GM23338 (cell line): Measurements from ENCODE around the gene GAPDH. TPM values are rescaled to one million over a fixed set of nuclear protein-coding genes. Genes with fewer than 3 reads are reported as not detected.
"Not testable (repeated sequence)": the region's sequence is repeated elsewhere in the genome, so short reads cannot be mapped to it uniquely, and the experiment has no call there.

ENCODE experiments used
- ATAC-seq: fragments of 200-7000 bp; cut with Tn5 transposase; 3 replicates; pipeline ENCODE4 v1.9.1; 2020
- DNase-seq: peaks from one replicate; pipeline ENCODE4 v3.0.0-alpha.2; 2015; ENCODE audit warnings: low spot score
- H2AFZ ChIP-seq: fragments of 200-600 bp; sonication (generic); 2 replicates; pipeline ENCODE4 v1.8.0; 2016; ENCODE audit warnings: antibody characterized with exemption, mild to moderate bottlenecking, moderate library complexity
- H3F3A ChIP-seq: fragments of 200-600 bp; sonication (generic); replicated peaks from 2 replicates; pipeline ENCODE4 v1.8.0; 2017; ENCODE audit warnings: antibody characterized with exemption, mixed run types, low read depth
- H3K27ac ChIP-seq: fragments of 200-600 bp; sonication (generic); 2 replicates; pipeline ENCODE4 v1.6.1; 2016; ENCODE audit warnings: low read depth
- H3K27me3 ChIP-seq: fragments of 200-600 bp; sonication (generic); 2 replicates; pipeline ENCODE4 v1.8.0; 2016; ENCODE audit warnings: mild to moderate bottlenecking, mixed run types, moderate library complexity; ENCODE audit not compliant: insufficient read depth
- H3K36me3 ChIP-seq: fragments of 200-600 bp; sonication (generic); 2 replicates; pipeline ENCODE4 v1.8.0; 2016; ENCODE audit warnings: mild to moderate bottlenecking; ENCODE audit not compliant: insufficient read depth
- H3K4me1 ChIP-seq: fragments of 200-600 bp; sonication (generic); 2 replicates; pipeline ENCODE4 v1.8.0; 2016; ENCODE audit warnings: mild to moderate bottlenecking, moderate library complexity; ENCODE audit not compliant: insufficient read depth
- H3K4me2 ChIP-seq: fragments of 200-600 bp; sonication (generic); 2 replicates; pipeline ENCODE4 v1.7.1; 2017; ENCODE audit warnings: mixed run types
- H3K4me3 ChIP-seq: fragments of 200-600 bp; sonication (generic); 2 replicates; pipeline ENCODE4 v1.6.1; 2016; ENCODE audit warnings: mixed run types
- H3K79me2 ChIP-seq: fragments of 200-600 bp; sonication (generic); replicated peaks from 2 replicates; pipeline ENCODE4 v1.8.0; 2017; ENCODE audit warnings: mild to moderate bottlenecking; ENCODE audit not compliant: insufficient read depth
- H3K9me2 ChIP-seq: fragments of 200-600 bp; sonication (generic); 2 replicates; pipeline ENCODE4 v1.8.0; 2017; ENCODE audit not compliant: insufficient read depth
- H4K20me1 ChIP-seq: fragments of 200-600 bp; sonication (generic); replicated peaks from 2 replicates; pipeline ENCODE4 v1.8.0; 2017; ENCODE audit warnings: mild to moderate bottlenecking; ENCODE audit not compliant: insufficient read depth
- H3K27ac Mint-ChIP-seq: 2 replicates; pipeline ENCODE4 v1.8.0; 2020; ENCODE audit warnings: inconsistent platforms, mild to moderate bottlenecking, moderate library complexity, mixed read lengths
- H3K27me3 Mint-ChIP-seq: 3 replicates; pipeline ENCODE4 v1.8.0; 2022; ENCODE audit warnings: low read depth, mild to moderate bottlenecking, moderate library complexity, mixed read lengths, inconsistent platforms; ENCODE audit not compliant: insufficient read depth, poor library complexity
- H3K36me3 Mint-ChIP-seq: 3 replicates; pipeline ENCODE4 v1.8.0; 2021; ENCODE audit warnings: low read depth, mild to moderate bottlenecking, inconsistent platforms, moderate library complexity, mixed read lengths
- H3K4me1 Mint-ChIP-seq: 3 replicates; pipeline ENCODE4 v1.8.0; 2020; ENCODE audit warnings: mild to moderate bottlenecking, inconsistent platforms, mixed read lengths
- H3K4me3 Mint-ChIP-seq: 3 replicates; pipeline ENCODE4 v1.8.0; 2021; ENCODE audit warnings: moderate library complexity, mild to moderate bottlenecking, inconsistent platforms, mixed read lengths
- H3K9me3 Mint-ChIP-seq: 3 replicates; pipeline ENCODE4 v1.8.0; 2020; ENCODE audit warnings: moderate library complexity, mild to moderate bottlenecking, inconsistent platforms, mixed read lengths
- EZH2phosphoT487 ChIP-seq: fragments of 200-600 bp; sonication (generic); IDR thresholded peaks from one replicate; pipeline ENCODE4 v1.8.1; 2018; ENCODE audit warnings: antibody characterized with exemption; ENCODE audit not compliant: unreplicated experiment
- POLR2AphosphoS5 ChIP-seq: IDR thresholded peaks from 2 replicates; pipeline ENCODE4 v1.6.1; 2016; ENCODE audit warnings: antibody characterized with exemption, low read depth
- STAT1 ChIP-seq: IDR thresholded peaks from one replicate; pipeline ENCODE4 v1.6.1; 2016; ENCODE audit warnings: antibody characterized with exemption; ENCODE audit not compliant: unreplicated experiment
- ZNF114 ChIP-seq: fragments of 250-450 bp; sonication (Bioruptor Pico); IDR thresholded peaks from 2 replicates; pipeline ENCODE4 v1.5.0; 2020; ENCODE audit warnings: mild to moderate bottlenecking, moderate library complexity
- ZNF331 ChIP-seq: fragments of 250-450 bp; sonication (Bioruptor Pico); IDR thresholded peaks from 2 replicates; pipeline ENCODE4 v1.5.0; 2020; ENCODE audit warnings: low read depth, mild to moderate bottlenecking, moderate library complexity
- ZNF462 ChIP-seq: fragments of 250-450 bp; sonication (Bioruptor Pico); IDR thresholded peaks from 2 replicates; pipeline ENCODE4 v1.5.0; 2020; ENCODE audit warnings: mild to moderate bottlenecking, moderate library complexity
- polyA plus RNA-seq: library from polyadenylated mRNA; unstranded; fragments of >200 nt; fragmentation: Nextera tagmentation; extraction: Ambion mirVana; gene quantifications from 2 replicates; pipeline ENCODE4 v1.2.1, GENCODE V29; 2016
- total RNA-seq: library from RNA; depleted of rRNA; stranded (reverse); fragments of >200 nt; shearing (Covaris generic); gene quantifications from 2 replicates; pipeline ENCODE4 v1.2.3, GENCODE V29; 2014
- TF ChIP-seq, protein P1 (sequence below), 2 experiments: fragments of 200-600 bp in 1 of 2; sonication (generic) in 1 of 2; conservative IDR thresholded peaks; 2 replicates each; pipeline versions ENCODE4 v1.5.1 to v1.6.1; 2016 to 2017; ENCODE audit warnings: antibody characterized with exemption in 2 of 2, low read depth in 2 of 2, mild to moderate bottlenecking in 2 of 2, moderate library complexity in 1 of 2
- TF ChIP-seq, protein P2 (sequence below): IDR thresholded peaks from 2 replicates; pipeline ENCODE4 v1.6.1; 2016; ENCODE audit warnings: antibody characterized with exemption

The GAPDH gene
- total and polyA plus RNA-seq, 2 experiments from 2014 or later = 5,853 to 6,219 TPM

DNA sequence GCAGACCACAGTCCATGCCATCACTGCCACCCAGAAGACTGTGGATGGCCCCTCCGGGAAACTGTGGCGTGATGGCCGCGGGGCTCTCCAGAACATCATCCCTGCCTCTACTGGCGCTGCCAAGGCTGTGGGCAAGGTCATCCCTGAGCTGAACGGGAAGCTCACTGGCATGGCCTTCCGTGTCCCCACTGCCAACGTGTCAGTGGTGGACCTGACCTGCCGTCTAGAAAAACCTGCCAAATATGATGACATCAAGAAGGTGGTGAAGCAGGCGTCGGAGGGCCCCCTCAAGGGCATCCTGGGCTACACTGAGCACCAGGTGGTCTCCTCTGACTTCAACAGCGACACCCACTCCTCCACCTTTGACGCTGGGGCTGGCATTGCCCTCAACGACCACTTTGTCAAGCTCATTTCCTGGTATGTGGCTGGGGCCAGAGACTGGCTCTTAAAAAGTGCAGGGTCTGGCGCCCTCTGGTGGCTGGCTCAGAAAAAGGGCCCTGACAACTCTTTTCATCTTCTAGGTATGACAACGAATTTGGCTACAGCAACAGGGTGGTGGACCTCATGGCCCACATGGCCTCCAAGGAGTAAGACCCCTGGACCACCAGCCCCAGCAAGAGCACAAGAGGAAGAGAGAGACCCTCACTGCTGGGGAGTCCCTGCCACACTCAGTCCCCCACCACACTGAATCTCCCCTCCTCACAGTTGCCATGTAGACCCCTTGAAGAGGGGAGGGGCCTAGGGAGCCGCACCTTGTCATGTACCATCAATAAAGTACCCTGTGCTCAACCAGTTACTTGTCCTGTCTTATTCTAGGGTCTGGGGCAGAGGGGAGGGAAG, 3.5 kb downstream of the GAPDH start:
- Histone ChIP-seq H3K79me2 (peaks cover 32% of the 10 kb centered on the region), H3K4me3 (0 out of 2 replicates have a peak overlapping the region, but pooled peaks have one; percentile 96), H3F3A (peaks cover 70% of the 10 kb centered on the region), H4K20me1 (peaks cover 26% of the 10 kb centered on the region), H3K27ac (peak overlapping the region; percentile 98), H3K4me2 (peak overlapping the region; percentile 96; the same call in 1 of the 2 replicates), H3K4me1 (peaks cover 26% of the 10 kb centered on the region), H3K36me3 (peaks cover 26% of the 10 kb centered on the region)
- ATAC-seq, H3K27me3 ChIP-seq, H3K9me2 ChIP-seq, H2AFZ ChIP-seq: not testable (repeated sequence)
- TF ChIP-seq POLR2AphosphoS5 = peak; percentile 11; the same call in 1 of the 2 replicates
- TF ChIP-seq, protein P1, sequence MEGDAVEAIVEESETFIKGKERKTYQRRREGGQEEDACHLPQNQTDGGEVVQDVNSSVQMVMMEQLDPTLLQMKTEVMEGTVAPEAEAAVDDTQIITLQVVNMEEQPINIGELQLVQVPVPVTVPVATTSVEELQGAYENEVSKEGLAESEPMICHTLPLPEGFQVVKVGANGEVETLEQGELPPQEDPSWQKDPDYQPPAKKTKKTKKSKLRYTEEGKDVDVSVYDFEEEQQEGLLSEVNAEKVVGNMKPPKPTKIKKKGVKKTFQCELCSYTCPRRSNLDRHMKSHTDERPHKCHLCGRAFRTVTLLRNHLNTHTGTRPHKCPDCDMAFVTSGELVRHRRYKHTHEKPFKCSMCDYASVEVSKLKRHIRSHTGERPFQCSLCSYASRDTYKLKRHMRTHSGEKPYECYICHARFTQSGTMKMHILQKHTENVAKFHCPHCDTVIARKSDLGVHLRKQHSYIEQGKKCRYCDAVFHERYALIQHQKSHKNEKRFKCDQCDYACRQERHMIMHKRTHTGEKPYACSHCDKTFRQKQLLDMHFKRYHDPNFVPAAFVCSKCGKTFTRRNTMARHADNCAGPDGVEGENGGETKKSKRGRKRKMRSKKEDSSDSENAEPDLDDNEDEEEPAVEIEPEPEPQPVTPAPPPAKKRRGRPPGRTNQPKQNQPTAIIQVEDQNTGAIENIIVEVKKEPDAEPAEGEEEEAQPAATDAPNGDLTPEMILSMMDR (conservative IDR thresholded peaks at IDR 0.05; ENCODE audit: low read depth in 2 of 2) = peak; percentile 75 to 96
- H3K36me3 Mint-ChIP-seq = peaks cover 65% of the 10 kb centered on the region
- peaks cover 73% of the 10 kb centered on the region for H3K27me3 Mint-ChIP-seq
- peaks cover 20% of the 10 kb centered on the region; the same call in 2 of the 3 replicates for H3K9me3 Mint-ChIP-seq
- H3K4me3 Mint-ChIP-seq = peak overlapping the region; percentile 93
- H3K27ac Mint-ChIP-seq = peak overlapping the region; percentile 100
- peak; percentile 93 for DNase-seq
- peaks cover 50% of the 10 kb centered on the region for H3K4me1 Mint-ChIP-seq

GRCh38 chr12:6538420-6539313, 4.3 kb downstream of the GAPDH start:
- Histone ChIP-seq H3K79me2 (peaks cover 29% of the 10 kb centered on the region), H3K4me2 (no peak overlapping the region), H2AFZ (no peak overlapping the region), H3K27ac (peak overlapping the region; percentile 85), H3K4me3 (0 out of 2 replicates have a peak overlapping the region, but pooled peaks have one; percentile 17), H3F3A (peaks cover 67% of the 10 kb centered on the region), H3K36me3 (peaks cover 26% of the 10 kb centered on the region), H4K20me1 (peaks cover 26% of the 10 kb centered on the region), H3K4me1 (peaks cover 22% of the 10 kb centered on the region), H3K9me2 (no peaks in the 10 kb centered on the region), H3K27me3 (no peaks in the 10 kb centered on the region)
- Mint-ChIP-seq H3K4me3 (peak overlapping the region; percentile 93; the same call in 2 of the 3 replicates), H3K27ac (peak overlapping the region; percentile 88), H3K27me3 (peaks cover 64% of the 10 kb centered on the region), H3K4me1 (peaks cover 48% of the 10 kb centered on the region), H3K36me3 (peaks cover 71% of the 10 kb centered on the region), H3K9me3 (peaks cover 20% of the 10 kb centered on the region; the same call in 2 of the 3 replicates)
- DNase-seq = peak; percentile 49
- ATAC-seq = peak; percentile 5
- TF ChIP-seq ZNF114 (CRISPR knock-in tag) (no peak), ZNF331 (no peak), EZH2phosphoT487 (no peak), ZNF462 (no peak), STAT1 (no peak)
- TF ChIP-seq, protein P2, sequence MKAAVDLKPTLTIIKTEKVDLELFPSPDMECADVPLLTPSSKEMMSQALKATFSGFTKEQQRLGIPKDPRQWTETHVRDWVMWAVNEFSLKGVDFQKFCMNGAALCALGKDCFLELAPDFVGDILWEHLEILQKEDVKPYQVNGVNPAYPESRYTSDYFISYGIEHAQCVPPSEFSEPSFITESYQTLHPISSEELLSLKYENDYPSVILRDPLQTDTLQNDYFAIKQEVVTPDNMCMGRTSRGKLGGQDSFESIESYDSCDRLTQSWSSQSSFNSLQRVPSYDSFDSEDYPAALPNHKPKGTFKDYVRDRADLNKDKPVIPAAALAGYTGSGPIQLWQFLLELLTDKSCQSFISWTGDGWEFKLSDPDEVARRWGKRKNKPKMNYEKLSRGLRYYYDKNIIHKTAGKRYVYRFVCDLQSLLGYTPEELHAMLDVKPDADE = no peak
